ENCODE data around the gene LOXHD1. TPM values are rescaled to one million over a fixed set of nuclear protein-coding genes. Genes with fewer than 3 reads are reported as not detected.

Gene LOXHD1
- total RNA-seq, 4 donors from 2014 or later, result 0.33 to 3.2 (median 0.65) TPM

DNA sequence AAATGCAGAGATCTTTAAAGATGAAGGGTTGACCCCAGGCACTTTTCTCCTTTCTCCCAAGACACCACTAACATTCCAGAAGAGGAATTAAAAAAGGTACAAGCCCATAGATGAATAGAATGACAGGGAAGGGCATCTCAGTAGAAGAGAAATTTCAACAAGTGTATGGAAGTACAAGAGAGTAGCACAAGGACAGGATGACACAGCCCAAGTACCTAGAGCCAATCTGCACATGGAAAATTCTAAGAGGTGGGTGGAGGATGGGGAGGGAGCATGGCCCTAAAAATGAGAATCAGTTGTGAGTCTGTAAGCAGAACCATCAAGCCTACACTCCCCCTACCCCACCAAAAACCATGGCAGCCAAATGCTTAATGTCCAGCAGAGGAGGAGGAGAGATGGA, 39.7 kb upstream of the LOXHD1 start:
- TF ChIP-seq, protein P1, sequence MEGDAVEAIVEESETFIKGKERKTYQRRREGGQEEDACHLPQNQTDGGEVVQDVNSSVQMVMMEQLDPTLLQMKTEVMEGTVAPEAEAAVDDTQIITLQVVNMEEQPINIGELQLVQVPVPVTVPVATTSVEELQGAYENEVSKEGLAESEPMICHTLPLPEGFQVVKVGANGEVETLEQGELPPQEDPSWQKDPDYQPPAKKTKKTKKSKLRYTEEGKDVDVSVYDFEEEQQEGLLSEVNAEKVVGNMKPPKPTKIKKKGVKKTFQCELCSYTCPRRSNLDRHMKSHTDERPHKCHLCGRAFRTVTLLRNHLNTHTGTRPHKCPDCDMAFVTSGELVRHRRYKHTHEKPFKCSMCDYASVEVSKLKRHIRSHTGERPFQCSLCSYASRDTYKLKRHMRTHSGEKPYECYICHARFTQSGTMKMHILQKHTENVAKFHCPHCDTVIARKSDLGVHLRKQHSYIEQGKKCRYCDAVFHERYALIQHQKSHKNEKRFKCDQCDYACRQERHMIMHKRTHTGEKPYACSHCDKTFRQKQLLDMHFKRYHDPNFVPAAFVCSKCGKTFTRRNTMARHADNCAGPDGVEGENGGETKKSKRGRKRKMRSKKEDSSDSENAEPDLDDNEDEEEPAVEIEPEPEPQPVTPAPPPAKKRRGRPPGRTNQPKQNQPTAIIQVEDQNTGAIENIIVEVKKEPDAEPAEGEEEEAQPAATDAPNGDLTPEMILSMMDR (IDR thresholded peaks at IDR 0.05; ENCODE audit: low read depth), result no peak

GRCh38 chr18:46696268-46696667, 39.2 kb upstream of the LOXHD1 start:
- TF ChIP-seq, protein P1 (IDR thresholded peaks at IDR 0.05; ENCODE audit: low read depth), result no peak

- TF ChIP-seq, protein P1 (IDR thresholded peaks at IDR 0.05; ENCODE audit: low read depth), result no peak
These were observed 37.0 kb upstream of the LOXHD1 start for GRCh38 chr18:46693996-46694395.

GRCh38 chr18:46688853-46689525, 32.0 kb upstream of the LOXHD1 start:
- TF ChIP-seq, protein P1 (IDR thresholded peaks at IDR 0.05; ENCODE audit: low read depth), result no peak

GRCh38 chr18:46686186-46686585, 29.2 kb upstream of the LOXHD1 start:
- TF ChIP-seq, protein P1 (IDR thresholded peaks at IDR 0.05; ENCODE audit: low read depth), result no peak

- TF ChIP-seq, protein P1 (IDR thresholded peaks at IDR 0.05; ENCODE audit: low read depth), result no peak
These were observed 26.2 kb upstream of the LOXHD1 start for GRCh38 chr18:46683252-46683651.

DNA sequence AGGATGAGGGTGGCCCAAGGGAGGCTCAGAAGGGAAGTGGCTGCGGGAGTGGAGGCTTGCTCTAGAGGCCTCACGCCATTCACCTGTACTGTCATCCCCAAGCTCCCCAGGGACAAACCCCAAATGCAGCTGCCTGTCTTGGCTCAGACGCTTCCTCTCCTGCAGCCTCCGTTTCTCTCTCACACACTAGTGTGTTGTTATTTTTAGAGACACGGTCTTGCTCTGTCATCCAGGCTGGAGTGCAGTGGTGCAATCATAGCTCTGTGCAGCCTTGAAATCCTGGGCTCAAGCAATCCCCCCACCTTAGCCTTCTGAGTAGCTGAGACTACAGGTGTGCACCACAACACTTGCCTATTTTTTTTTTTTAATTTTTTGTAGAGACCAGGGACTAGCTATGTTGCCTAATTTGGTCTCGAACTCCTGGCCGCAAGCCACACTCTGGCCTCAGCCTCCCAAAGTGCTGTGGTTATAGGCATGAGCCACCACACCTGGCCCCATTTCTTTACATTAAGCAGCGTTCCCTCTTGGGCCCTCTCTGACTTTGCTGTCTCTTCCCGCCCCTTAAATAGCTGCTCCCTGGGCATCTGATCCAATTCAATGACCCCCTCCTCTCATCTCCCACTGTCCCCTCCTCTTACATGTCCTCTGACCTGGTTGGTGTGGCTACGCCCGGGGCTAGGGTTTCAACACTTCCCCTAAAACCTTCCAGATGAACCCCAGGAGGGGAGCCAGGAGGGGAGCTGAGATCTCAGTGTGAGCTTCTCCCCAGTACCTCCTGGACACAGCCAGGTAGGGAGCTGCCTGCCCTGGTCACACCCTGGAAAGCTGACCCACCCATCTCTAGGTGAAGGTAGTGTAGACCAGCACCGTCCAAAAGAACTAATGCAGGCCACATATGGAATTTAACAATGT, 24.0 kb upstream of the LOXHD1 start:
- TF ChIP-seq, protein P1 (IDR thresholded peaks at IDR 0.05; ENCODE audit: low read depth), result no peak
